ENCODE data around the gene HPS1.

DNA sequence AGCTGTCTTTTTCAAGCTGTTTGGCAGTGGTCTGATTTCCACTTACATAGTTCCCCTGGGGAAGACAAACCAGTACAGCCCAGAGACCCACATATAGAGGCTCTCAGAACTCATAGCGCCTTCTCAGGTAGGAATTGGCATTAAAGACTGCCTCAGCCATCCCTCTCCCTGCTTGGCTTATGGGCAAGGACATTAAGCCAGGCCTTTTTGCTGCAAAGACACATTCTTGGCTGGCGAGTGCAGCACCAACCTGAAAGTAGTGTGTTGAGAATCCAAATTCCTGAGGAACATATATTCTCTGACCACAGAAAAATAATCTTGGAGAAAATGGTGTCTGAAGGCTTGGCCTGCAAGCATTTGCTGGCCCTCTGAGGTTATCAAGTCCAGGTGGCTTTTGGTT, 39.2 kb upstream of the HPS1 start:
- TF ChIP-seq GATA2 (IDR thresholded peaks at IDR 0.05; ENCODE audit: low read depth, low read length) (no peak), GATA3 (IDR thresholded peaks at IDR 0.05; ENCODE audit: low read depth, low read length) (no peak)
